Measurements from ENCODE around the gene HOMER2.

HOMER2 gene

DNA sequence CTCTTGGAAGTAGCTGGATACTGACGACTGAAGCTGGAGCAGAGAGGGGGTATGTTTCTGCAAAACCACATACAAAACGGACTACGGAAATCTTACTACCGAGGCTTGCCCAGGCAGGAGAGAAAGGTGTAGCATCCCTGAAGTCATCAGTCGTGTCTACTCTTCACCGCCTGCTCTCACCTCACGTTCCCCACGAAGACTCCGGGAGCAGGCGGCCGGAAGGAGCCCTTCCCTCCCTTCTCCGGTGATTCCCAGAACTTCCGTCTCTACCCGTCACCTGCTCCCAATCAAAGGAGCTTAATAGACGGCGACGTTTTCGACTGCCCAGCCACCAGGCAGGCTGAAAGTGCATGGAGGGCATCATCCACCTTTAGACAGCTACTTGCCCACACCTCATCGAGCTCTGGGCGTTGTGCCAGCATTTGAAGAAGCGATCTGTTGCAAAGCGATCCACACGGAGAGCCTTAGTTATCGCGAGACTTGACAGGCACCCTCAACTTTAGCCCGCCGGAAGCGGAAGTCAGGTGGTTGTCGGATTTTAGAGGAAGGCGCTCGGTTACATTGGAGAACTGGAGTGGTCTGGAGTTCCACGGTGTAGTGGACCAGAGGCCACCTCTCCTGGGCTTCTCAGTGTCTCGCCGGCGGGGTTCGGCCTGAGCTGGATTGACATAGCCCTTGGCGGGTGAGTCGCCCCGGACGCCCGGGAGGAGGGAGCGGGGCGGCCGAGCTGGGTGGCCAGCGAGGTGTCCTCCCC, 33.3 kb upstream of the HOMER2 start, which contains the start of gene RAMAC (continued):
- TF ChIP-seq ZNF600 (tag by site-specific recombination; IDR thresholded peaks at IDR 0.05) (peak; percentile 92), GFI1B (tag by site-specific recombination; IDR thresholded peaks at IDR 0.05) (no peak), ZNF239 (tag by site-specific recombination; IDR thresholded peaks at IDR 0.05) (no peak), ZNF202 (tag by site-specific recombination; IDR thresholded peaks at IDR 0.05; ENCODE audit: borderline replicate concordance) (no peak), FEZF1 (tag by site-specific recombination; IDR thresholded peaks at IDR 0.05) (no peak), SP3 (tag by site-specific recombination; IDR thresholded peaks at IDR 0.05) (peak; percentile 35), SCRT2 (tag by site-specific recombination; IDR thresholded peaks at IDR 0.05) (peak; percentile 96), HOXA7 (CRISPR knock-in tag; IDR thresholded peaks at IDR 0.05; ENCODE audit: borderline replicate concordance) (no peak), ZNF558 (tag by site-specific recombination; IDR thresholded peaks at IDR 0.05) (no peak), GLIS1 (tag by site-specific recombination; IDR thresholded peaks at IDR 0.05) (no peak; the same call in 1 of the 2 replicates), ZNF544 (tag by site-specific recombination; IDR thresholded peaks at IDR 0.05) (no peak), ZNF394 (tag by site-specific recombination; IDR thresholded peaks at IDR 0.05; ENCODE audit: borderline replicate concordance) (peak; percentile 58; the same call in 1 of the 2 replicates), YY1 (tag by site-specific recombination; IDR thresholded peaks at IDR 0.05) (0 out of 2 replicates have a peak, but pooled peaks have one; percentile 13), TCF7L2 (IDR thresholded peaks at IDR 0.05; ENCODE audit: borderline replicate concordance, low read depth, low read length) (0 out of 2 replicates have a peak, but pooled peaks have one; percentile 26), ZBTB7A (tag by site-specific recombination; IDR thresholded peaks at IDR 0.05; ENCODE audit: low read depth) (no peak), ZNF266 (tag by site-specific recombination; IDR thresholded peaks at IDR 0.05; ENCODE audit: low read depth) (no peak), ZNF561 (tag by site-specific recombination; IDR thresholded peaks at IDR 0.05; ENCODE audit: borderline replicate concordance) (peak; percentile 91; the same call in 1 of the 2 replicates), ZNF768 (tag by site-specific recombination; IDR thresholded peaks at IDR 0.05) (no peak), ZNF16 (tag by site-specific recombination; IDR thresholded peaks at IDR 0.05; ENCODE audit: low read depth) (no peak), ZNF133 (tag by site-specific recombination; IDR thresholded peaks at IDR 0.05) (no peak), ZNF146 (tag by site-specific recombination; IDR thresholded peaks at IDR 0.05) (no peak), ZNF140 (tag by site-specific recombination; IDR thresholded peaks at IDR 0.05) (no peak), ZNF596 (tag by site-specific recombination; IDR thresholded peaks at IDR 0.05) (no peak), ZNF792 (tag by site-specific recombination; IDR thresholded peaks at IDR 0.05) (no peak), ZIC2 (tag by site-specific recombination; IDR thresholded peaks at IDR 0.05) (no peak)
- TF ChIP-seq, protein P1, sequence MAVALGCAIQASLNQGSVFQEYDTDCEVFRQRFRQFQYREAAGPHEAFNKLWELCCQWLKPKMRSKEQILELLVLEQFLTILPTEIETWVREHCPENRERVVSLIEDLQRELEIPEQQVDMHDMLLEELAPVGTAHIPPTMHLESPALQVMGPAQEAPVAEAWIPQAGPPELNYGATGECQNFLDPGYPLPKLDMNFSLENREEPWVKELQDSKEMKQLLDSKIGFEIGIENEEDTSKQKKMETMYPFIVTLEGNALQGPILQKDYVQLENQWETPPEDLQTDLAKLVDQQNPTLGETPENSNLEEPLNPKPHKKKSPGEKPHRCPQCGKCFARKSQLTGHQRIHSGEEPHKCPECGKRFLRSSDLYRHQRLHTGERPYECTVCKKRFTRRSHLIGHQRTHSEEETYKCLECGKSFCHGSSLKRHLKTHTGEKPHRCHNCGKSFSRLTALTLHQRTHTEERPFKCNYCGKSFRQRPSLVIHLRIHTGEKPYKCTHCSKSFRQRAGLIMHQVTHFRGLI (tag by site-specific recombination; IDR thresholded peaks at IDR 0.05), result no peak
- TF ChIP-seq, protein P2, sequence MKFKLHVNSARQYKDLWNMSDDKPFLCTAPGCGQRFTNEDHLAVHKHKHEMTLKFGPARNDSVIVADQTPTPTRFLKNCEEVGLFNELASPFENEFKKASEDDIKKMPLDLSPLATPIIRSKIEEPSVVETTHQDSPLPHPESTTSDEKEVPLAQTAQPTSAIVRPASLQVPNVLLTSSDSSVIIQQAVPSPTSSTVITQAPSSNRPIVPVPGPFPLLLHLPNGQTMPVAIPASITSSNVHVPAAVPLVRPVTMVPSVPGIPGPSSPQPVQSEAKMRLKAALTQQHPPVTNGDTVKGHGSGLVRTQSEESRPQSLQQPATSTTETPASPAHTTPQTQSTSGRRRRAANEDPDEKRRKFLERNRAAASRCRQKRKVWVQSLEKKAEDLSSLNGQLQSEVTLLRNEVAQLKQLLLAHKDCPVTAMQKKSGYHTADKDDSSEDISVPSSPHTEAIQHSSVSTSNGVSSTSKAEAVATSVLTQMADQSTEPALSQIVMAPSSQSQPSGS (tag by site-specific recombination; IDR thresholded peaks at IDR 0.05; ENCODE audit: low read depth), result no peak
- TF ChIP-seq, protein P3, sequence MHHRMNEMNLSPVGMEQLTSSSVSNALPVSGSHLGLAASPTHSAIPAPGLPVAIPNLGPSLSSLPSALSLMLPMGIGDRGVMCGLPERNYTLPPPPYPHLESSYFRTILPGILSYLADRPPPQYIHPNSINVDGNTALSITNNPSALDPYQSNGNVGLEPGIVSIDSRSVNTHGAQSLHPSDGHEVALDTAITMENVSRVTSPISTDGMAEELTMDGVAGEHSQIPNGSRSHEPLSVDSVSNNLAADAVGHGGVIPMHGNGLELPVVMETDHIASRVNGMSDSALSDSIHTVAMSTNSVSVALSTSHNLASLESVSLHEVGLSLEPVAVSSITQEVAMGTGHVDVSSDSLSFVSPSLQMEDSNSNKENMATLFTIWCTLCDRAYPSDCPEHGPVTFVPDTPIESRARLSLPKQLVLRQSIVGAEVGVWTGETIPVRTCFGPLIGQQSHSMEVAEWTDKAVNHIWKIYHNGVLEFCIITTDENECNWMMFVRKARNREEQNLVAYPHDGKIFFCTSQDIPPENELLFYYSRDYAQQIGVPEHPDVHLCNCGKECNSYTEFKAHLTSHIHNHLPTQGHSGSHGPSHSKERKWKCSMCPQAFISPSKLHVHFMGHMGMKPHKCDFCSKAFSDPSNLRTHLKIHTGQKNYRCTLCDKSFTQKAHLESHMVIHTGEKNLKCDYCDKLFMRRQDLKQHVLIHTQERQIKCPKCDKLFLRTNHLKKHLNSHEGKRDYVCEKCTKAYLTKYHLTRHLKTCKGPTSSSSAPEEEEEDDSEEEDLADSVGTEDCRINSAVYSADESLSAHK (tag by site-specific recombination; IDR thresholded peaks at IDR 0.05), result no peak
- TF ChIP-seq, protein P4, sequence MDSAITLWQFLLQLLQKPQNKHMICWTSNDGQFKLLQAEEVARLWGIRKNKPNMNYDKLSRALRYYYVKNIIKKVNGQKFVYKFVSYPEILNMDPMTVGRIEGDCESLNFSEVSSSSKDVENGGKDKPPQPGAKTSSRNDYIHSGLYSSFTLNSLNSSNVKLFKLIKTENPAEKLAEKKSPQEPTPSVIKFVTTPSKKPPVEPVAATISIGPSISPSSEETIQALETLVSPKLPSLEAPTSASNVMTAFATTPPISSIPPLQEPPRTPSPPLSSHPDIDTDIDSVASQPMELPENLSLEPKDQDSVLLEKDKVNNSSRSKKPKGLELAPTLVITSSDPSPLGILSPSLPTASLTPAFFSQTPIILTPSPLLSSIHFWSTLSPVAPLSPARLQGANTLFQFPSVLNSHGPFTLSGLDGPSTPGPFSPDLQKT (IDR thresholded peaks at IDR 0.05; ENCODE audit: borderline replicate concordance, low read depth, low read length), result 0 out of 2 replicates have a peak, but pooled peaks have one; percentile 28
- TF ChIP-seq, protein P5, sequence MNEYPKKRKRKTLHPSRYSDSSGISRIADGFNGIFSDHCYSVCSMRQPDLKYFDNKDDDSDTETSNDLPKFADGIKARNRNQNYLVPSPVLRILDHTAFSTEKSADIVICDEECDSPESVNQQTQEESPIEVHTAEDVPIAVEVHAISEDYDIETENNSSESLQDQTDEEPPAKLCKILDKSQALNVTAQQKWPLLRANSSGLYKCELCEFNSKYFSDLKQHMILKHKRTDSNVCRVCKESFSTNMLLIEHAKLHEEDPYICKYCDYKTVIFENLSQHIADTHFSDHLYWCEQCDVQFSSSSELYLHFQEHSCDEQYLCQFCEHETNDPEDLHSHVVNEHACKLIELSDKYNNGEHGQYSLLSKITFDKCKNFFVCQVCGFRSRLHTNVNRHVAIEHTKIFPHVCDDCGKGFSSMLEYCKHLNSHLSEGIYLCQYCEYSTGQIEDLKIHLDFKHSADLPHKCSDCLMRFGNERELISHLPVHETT (tag by site-specific recombination; IDR thresholded peaks at IDR 0.05), result 0 out of 2 replicates have a peak, but pooled peaks have one; percentile 53
- TF ChIP-seq, protein P6, sequence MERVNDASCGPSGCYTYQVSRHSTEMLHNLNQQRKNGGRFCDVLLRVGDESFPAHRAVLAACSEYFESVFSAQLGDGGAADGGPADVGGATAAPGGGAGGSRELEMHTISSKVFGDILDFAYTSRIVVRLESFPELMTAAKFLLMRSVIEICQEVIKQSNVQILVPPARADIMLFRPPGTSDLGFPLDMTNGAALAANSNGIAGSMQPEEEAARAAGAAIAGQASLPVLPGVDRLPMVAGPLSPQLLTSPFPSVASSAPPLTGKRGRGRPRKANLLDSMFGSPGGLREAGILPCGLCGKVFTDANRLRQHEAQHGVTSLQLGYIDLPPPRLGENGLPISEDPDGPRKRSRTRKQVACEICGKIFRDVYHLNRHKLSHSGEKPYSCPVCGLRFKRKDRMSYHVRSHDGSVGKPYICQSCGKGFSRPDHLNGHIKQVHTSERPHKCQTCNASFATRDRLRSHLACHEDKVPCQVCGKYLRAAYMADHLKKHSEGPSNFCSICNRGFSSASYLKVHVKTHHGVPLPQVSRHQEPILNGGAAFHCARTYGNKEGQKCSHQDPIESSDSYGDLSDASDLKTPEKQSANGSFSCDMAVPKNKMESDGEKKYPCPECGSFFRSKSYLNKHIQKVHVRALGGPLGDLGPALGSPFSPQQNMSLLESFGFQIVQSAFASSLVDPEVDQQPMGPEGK (tag by site-specific recombination; IDR thresholded peaks at IDR 0.05), result no peak

All from HEK293 (cell line).